ENCODE results near the gene SORCS2. TPM values are rescaled to one million over a fixed set of nuclear protein-coding genes. Genes with fewer than 3 reads are reported as not detected.

The SORCS2 gene
- total RNA-seq, 1 experiment from 2014 or later: 0.15 TPM

DNA sequence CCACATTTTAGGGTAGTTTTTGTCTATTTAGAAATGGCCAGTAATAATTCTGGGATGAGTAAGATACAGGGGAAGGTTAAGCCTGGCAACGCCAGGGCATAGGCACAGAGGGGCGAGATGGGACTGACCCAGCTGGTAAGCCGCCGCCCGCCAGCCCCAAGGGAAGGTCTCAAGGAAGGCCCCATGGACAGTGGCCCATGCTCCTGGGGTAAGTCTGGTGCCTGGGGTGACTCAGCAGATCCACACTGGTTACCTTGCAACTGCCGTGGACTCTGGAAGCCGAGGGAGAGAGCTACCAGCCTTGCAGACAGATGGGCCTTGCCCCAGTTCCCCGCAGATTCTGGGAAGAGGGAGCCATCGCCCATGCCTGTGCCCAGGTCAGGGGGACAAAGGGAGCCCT is 567.9 kb downstream of the SORCS2 start:
- DNase-seq (ENCODE audit: low read depth, low spot score): no peak
- POLR2A ChIA-PET: no interaction called here
- no TSS peak for BruUV-seq (replicated peaks)
- Histone ChIP-seq H3K36me3 (ENCODE audit: control insufficient read depth, insufficient read depth, low read length) (peaks cover 3% of the 10 kb centered on the region; the same call in 1 of the 2 replicates), H3K4me1 (ENCODE audit: control insufficient read depth, insufficient read depth, low read length) (peaks cover 66% of the 10 kb centered on the region), H3K4me3 (ENCODE audit: low read depth in 2 of 2, low read length in 2 of 2) (peak overlapping the region in 1 of 2 experiments; percentile 44; a peak in 2 of 4 replicates), H3K27me3 (ENCODE audit: control insufficient read depth, insufficient read depth, low read length) (no peaks in the 10 kb centered on the region), H3K27ac (ENCODE audit: low read length) (peak overlapping the region; percentile 94), H3K9me3 (ENCODE audit: control insufficient read depth, insufficient read depth, low read depth, low read length) (no peaks in the 10 kb centered on the region)
- no peak for TF ChIP-seq SIN3A (IDR thresholded peaks at IDR 0.05; ENCODE audit: borderline replicate concordance, insufficient read depth, low read depth, low read length)
- TF ChIP-seq POLR2AphosphoS5 (IDR thresholded peaks at IDR 0.05; ENCODE audit: low read depth, low read length): no peak
- TF ChIP-seq, protein P1, sequence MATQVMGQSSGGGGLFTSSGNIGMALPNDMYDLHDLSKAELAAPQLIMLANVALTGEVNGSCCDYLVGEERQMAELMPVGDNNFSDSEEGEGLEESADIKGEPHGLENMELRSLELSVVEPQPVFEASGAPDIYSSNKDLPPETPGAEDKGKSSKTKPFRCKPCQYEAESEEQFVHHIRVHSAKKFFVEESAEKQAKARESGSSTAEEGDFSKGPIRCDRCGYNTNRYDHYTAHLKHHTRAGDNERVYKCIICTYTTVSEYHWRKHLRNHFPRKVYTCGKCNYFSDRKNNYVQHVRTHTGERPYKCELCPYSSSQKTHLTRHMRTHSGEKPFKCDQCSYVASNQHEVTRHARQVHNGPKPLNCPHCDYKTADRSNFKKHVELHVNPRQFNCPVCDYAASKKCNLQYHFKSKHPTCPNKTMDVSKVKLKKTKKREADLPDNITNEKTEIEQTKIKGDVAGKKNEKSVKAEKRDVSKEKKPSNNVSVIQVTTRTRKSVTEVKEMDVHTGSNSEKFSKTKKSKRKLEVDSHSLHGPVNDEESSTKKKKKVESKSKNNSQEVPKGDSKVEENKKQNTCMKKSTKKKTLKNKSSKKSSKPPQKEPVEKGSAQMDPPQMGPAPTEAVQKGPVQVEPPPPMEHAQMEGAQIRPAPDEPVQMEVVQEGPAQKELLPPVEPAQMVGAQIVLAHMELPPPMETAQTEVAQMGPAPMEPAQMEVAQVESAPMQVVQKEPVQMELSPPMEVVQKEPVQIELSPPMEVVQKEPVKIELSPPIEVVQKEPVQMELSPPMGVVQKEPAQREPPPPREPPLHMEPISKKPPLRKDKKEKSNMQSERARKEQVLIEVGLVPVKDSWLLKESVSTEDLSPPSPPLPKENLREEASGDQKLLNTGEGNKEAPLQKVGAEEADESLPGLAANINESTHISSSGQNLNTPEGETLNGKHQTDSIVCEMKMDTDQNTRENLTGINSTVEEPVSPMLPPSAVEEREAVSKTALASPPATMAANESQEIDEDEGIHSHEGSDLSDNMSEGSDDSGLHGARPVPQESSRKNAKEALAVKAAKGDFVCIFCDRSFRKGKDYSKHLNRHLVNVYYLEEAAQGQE (IDR thresholded peaks at IDR 0.05; ENCODE audit: insufficient read depth in 1 of 2, low read depth in 2 of 2, low read length in 1 of 2): no peak
- TF ChIP-seq TCF7L2 (IDR thresholded peaks at IDR 0.05; ENCODE audit: low read depth, low read length): no peak
- TF ChIP-seq, protein P2, sequence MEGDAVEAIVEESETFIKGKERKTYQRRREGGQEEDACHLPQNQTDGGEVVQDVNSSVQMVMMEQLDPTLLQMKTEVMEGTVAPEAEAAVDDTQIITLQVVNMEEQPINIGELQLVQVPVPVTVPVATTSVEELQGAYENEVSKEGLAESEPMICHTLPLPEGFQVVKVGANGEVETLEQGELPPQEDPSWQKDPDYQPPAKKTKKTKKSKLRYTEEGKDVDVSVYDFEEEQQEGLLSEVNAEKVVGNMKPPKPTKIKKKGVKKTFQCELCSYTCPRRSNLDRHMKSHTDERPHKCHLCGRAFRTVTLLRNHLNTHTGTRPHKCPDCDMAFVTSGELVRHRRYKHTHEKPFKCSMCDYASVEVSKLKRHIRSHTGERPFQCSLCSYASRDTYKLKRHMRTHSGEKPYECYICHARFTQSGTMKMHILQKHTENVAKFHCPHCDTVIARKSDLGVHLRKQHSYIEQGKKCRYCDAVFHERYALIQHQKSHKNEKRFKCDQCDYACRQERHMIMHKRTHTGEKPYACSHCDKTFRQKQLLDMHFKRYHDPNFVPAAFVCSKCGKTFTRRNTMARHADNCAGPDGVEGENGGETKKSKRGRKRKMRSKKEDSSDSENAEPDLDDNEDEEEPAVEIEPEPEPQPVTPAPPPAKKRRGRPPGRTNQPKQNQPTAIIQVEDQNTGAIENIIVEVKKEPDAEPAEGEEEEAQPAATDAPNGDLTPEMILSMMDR (IDR thresholded peaks at IDR 0.05): no peak
- in situ Hi-C loops (cut with HindIII; ENCODE audit: low pct_unique_long_range_greater_than_20kb, low sequenced_read_pairs): no loop called here
- CTCF ChIA-PET: no interaction called here
- intact Hi-C loops (cut with micrococcal nuclease; ENCODE audit: unreplicated experiment): no loop called here
- peak; percentile 7; the same call in 1 of the 2 replicates for ATAC-seq

DNA sequence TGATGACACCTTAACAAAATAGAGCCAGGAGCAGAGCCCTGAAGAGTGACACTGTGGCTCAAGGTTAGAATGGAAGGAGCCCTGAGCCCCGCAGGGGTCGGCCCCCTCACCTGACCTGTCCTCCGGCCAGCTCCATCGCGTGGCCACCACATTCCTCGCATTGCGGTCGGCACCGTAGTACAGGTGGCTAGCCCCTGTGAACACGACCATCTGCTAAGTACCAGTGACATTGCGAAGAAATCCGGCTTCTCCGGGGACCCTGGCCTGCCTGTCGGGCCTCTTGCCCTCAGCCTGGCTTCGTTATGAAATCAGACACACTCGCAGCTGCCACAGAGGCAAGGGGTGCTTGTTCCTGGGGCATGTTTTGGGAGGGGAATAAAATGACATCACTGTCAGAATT is 568.4 kb downstream of the SORCS2 start:
- no TSS peak for BruUV-seq (replicated peaks)
- in situ Hi-C loops (cut with HindIII; ENCODE audit: low pct_unique_long_range_greater_than_20kb, low sequenced_read_pairs) (no loop called here), intact Hi-C loops (cut with micrococcal nuclease; ENCODE audit: unreplicated experiment) (no loop called here)
- TF ChIP-seq, protein P2 (IDR thresholded peaks at IDR 0.05): no peak
- TF ChIP-seq TCF7L2 (IDR thresholded peaks at IDR 0.05; ENCODE audit: low read depth, low read length): no peak
- TF ChIP-seq POLR2AphosphoS5 (IDR thresholded peaks at IDR 0.05; ENCODE audit: low read depth, low read length): no peak
- TF ChIP-seq, protein P1 (IDR thresholded peaks at IDR 0.05; ENCODE audit: insufficient read depth in 1 of 2, low read depth in 2 of 2, low read length in 1 of 2): no peak
- no peak for TF ChIP-seq SIN3A (IDR thresholded peaks at IDR 0.05; ENCODE audit: borderline replicate concordance, insufficient read depth, low read depth, low read length)
- peaks cover 71% of the 10 kb centered on the region for H3K4me1 ChIP-seq (ENCODE audit: control insufficient read depth, insufficient read depth, low read length)
- peak overlapping the region; percentile 94 for H3K27ac ChIP-seq (ENCODE audit: low read length)
- DNase-seq (ENCODE audit: low read depth, low spot score) (no peak), ATAC-seq (no peak)
- ChIA-PET POLR2A (no interaction called here), CTCF (no interaction called here)
- peaks cover 3% of the 10 kb centered on the region; the same call in 1 of the 2 replicates for H3K36me3 ChIP-seq (ENCODE audit: control insufficient read depth, insufficient read depth, low read length)
- no peak overlapping the region for H3K4me3 ChIP-seq (ENCODE audit: low read depth in 2 of 2, low read length in 2 of 2)
- no peaks in the 10 kb centered on the region for H3K9me3 ChIP-seq (ENCODE audit: control insufficient read depth, insufficient read depth, low read depth, low read length)
- H3K27me3 ChIP-seq (ENCODE audit: control insufficient read depth, insufficient read depth, low read length): no peaks in the 10 kb centered on the region

All from Panc1 (cell line).